Stomach (tissue), 9 donors: ENCODE data around the gene RAMP1. TPM values are rescaled to one million over a fixed set of nuclear protein-coding genes. Genes with fewer than 3 reads are reported as not detected.

ENCODE experiments used
- DNase-seq, 2 donors: peaks; one replicate each; pipeline versions ENCODE4 v3.0.0 to v3.0.0-alpha.2; 2013 to 2019
- H3K27ac ChIP-seq, 5 donors: fragments of 200-600 bp in 4 of 5; sonication (generic) in 4 of 5; one replicate each; pipeline ENCODE4 v1.5.1; 2013 to 2019; ENCODE audit warnings: mild to moderate bottlenecking in 1 of 5, moderate library complexity in 1 of 5
- H3K27me3 ChIP-seq, 3 donors: fragments of 200-600 bp; sonication (generic); one replicate each; pipeline ENCODE4 v1.5.1; 2017 to 2019; ENCODE audit warnings: mixed run types in 1 of 3
- H3K36me3 ChIP-seq, 4 donors: fragments of 200-600 bp; sonication (generic); 1 replicate in 3 of 4; 2 replicates in 1 of 4; pipeline ENCODE4 v1.5.1; 2016 to 2019
- H3K4me1 ChIP-seq, 4 donors: fragments of 200-600 bp; sonication (generic); one replicate each; pipeline ENCODE4 v1.5.1; 2016 to 2019
- H3K4me3 ChIP-seq, 4 donors: fragments of 200-600 bp; sonication (generic) in 3 of 4; one replicate each; pipeline ENCODE4 v1.5.1; 2016 to 2019; ENCODE audit warnings: mild to moderate bottlenecking in 1 of 4
- H3K9me3 ChIP-seq, 4 donors: fragments of 200-600 bp; sonication (generic); one replicate each; pipeline ENCODE4 v1.5.1; 2016 to 2019
- CTCF ChIP-seq, 7 experiments: fragments of 450-650 bp in 4 of 7; fragments of 200-600 bp in 3 of 7; sonication (generic) in 3 of 7; IDR thresholded peaks; one replicate each; pipeline ENCODE4 v1.5.1; 2016 to 2019; ENCODE audit warnings: antibody characterized with exemption in 7 of 7, control low read depth in 2 of 7, mild to moderate bottlenecking in 1 of 7
- EP300 ChIP-seq: sonication (generic); formaldehyde crosslinking; IDR thresholded peaks from one replicate; pipeline ENCODE4 v1.6.1; 2017; ENCODE audit warnings: antibody characterized with exemption
- POLR2A ChIP-seq, 4 donors: fragments of 450-650 bp; IDR thresholded peaks; one replicate each; pipeline ENCODE4 v1.6.1; 2016; ENCODE audit warnings: antibody characterized with exemption in 4 of 4, control low read depth in 2 of 4, mild to moderate bottlenecking in 1 of 4, moderate library complexity in 1 of 4
- POLR2AphosphoS5 ChIP-seq, 3 donors: sonication (generic); formaldehyde crosslinking; IDR thresholded peaks; one replicate each; pipeline ENCODE4 v1.6.1; 2016; ENCODE audit warnings: antibody characterized with exemption in 3 of 3
- WGBS, 5 donors: extraction: QIAGEN DNeasy Blood & Tissue Kit in 3 of 5; methylation state at CpG; one replicate each; pipeline versions ENCODE4 v1.1.5 to v1.1.7; 2013 to 2018; 5-methylcytosine and 5-hydroxymethylcytosine counted together
- intact Hi-C: fragments of 100-400 bp; cut with DNase I; formaldehyde crosslinking; loops from one replicate; pipeline ENCODE4 v1.15.1; 2023; ENCODE audit warnings: low total_unique reads
- polyA plus RNA-seq, 3 donors: library from polyadenylated mRNA; stranded (reverse); fragments of 200-250 nt; gene quantifications; one replicate each; pipeline ENCODE4 v1.2.3, GENCODE V29; 2013
- total RNA-seq, 5 donors: library from RNA; depleted of rRNA; stranded (reverse); fragments of >200 nt; gene quantifications; one replicate each; pipeline versions ENCODE4 v1.1.0 to v1.2.3, GENCODE V29; 2014 to 2016
- donor health status: healthy with polysubstance abuse.
- donor health status: Bipolar disorder and iron deficiency.
- donor health status: healthy.

RAMP1 gene
- total and polyA plus RNA-seq, 8 donors, result 0.87 to 113 (median 31.8) TPM

- no peaks in the 10 kb centered on the region for H3K9me3 ChIP-seq
- H3K27ac ChIP-seq, result no peak overlapping the region
- H3K4me3 ChIP-seq, result no peak overlapping the region
- no peaks in the 10 kb centered on the region for H3K27me3 ChIP-seq
- H3K4me1 ChIP-seq, result peaks cover 0 to 18% (median 10%) of the 10 kb centered on the region in 4 donors
- no peak for DNase-seq
- H3K36me3 ChIP-seq, result no peaks in the 10 kb centered on the region
- TF ChIP-seq CTCF (IDR thresholded peaks at IDR 0.05) (no peak), POLR2AphosphoS5 (IDR thresholded peaks at IDR 0.05) (no peak), POLR2A (IDR thresholded peaks at IDR 0.05) (no peak), EP300 (no peak)
- intact Hi-C loops, result loop anchor here (10.0 kb wide), 1 partner anchor 69 kb away; the partner anchor contains the start of gene RAMP1
- 93 to 97% (median 93%) methylated on average over 14 of the region's 14 CpGs for WGBS, 5 donors
Observed at GRCh38 chr2:237924164-237924534, 64.7 kb downstream of the RAMP1 start.

DNA sequence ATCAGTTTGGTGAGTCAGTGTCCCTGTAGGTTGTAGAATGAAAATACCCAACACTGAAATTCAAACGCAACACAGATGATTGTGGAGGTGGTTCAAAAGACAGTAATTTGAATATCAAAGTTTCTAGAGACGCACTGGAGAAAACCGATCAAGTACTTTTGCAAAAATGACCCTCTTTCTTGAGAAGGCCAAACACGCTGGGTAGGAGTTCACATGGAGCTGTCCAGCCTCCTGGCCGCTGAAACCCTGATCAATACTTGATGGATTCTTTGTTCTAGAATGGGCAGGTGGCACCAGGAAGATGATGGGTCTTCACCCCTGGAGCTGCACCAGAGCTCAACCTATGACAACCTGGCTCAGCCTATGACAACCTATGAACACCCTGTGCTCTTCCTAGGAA lies 67.7 kb downstream of the RAMP1 start:
- intact Hi-C loops, result loop anchor here (10.0 kb wide), 1 partner anchor 72 kb away; the partner anchor contains the start of gene RAMP1
- Histone ChIP-seq H3K9me3 (no peaks in the 10 kb centered on the region), H3K27ac (no peak overlapping the region), H3K36me3 (no peaks in the 10 kb centered on the region), H3K4me3 (no peak overlapping the region), H3K27me3 (no peaks in the 10 kb centered on the region), H3K4me1 (peaks cover 0 to 25% (median 14%) of the 10 kb centered on the region in 4 donors)
- no peak for DNase-seq
- no peak for TF ChIP-seq POLR2A (IDR thresholded peaks at IDR 0.05)
- TF ChIP-seq CTCF (IDR thresholded peaks at IDR 0.05), result no peak
- no peak for TF ChIP-seq POLR2AphosphoS5 (IDR thresholded peaks at IDR 0.05)
- TF ChIP-seq EP300, result no peak
- WGBS, 5 donors, result 69 to 80% (median 75%) methylated on average over 5 of the region's 5 CpGs

DNA sequence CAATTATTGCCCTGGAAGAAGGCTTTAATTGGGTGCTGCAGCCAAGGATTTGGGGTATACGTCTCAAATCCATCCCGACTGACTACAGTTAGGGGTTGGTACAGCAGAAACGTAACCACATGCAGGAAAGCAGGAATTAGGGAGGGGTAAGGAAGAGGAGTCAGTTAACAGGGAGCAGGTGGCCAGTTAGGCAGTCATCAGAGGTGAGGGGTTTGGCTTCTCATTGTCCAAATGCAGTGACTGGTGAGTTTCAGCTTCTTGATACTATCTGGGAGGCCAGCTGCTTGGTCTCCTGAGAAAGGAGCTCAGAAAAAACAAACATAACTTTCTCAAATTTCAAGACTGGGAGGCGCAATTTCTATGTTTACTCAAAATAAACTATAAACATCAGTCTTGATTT lies 68.6 kb downstream of the RAMP1 start:
- Histone ChIP-seq H3K4me1 (peaks cover 0 to 23% (median 12%) of the 10 kb centered on the region in 4 donors), H3K36me3 (no peaks in the 10 kb centered on the region), H3K27ac (no peak overlapping the region), H3K9me3 (no peaks in the 10 kb centered on the region), H3K4me3 (no peak overlapping the region), H3K27me3 (no peaks in the 10 kb centered on the region)
- 65 to 83% (median 69%) methylated on average over 4 of the region's 4 CpGs for WGBS, 5 donors
- no peak for TF ChIP-seq CTCF (IDR thresholded peaks at IDR 0.05)
- TF ChIP-seq EP300, result no peak
- no peak for TF ChIP-seq POLR2A (IDR thresholded peaks at IDR 0.05)
- TF ChIP-seq POLR2AphosphoS5 (IDR thresholded peaks at IDR 0.05), result no peak
- intact Hi-C loops, result loop anchor here (10.0 kb wide), 1 partner anchor 73 kb away; the partner anchor contains the start of gene RAMP1
- DNase-seq, result no peak

DNA sequence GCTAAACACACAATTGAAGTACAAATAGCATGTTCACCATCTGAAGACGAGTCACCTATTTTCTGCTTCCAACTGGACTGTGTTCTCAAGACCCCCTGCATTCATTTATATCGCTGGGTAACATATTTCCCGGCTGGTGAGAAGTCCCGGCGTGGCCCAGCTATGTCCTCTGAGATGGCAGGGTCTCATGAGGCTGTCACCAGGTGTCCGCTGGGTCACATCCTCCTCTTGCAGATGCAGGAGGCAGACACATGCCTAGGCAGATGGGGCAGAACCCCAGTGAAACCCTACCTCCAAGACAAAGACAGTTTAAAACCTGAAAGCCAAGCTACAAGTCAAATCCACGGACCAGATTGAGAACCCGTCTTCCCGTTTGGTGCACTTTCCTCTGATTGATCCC lies 70.6 kb downstream of the RAMP1 start:
- no peak for DNase-seq
- Histone ChIP-seq H3K4me1 (peaks cover 0 to 16% (median 6%) of the 10 kb centered on the region in 4 donors), H3K36me3 (no peaks in the 10 kb centered on the region), H3K9me3 (no peaks in the 10 kb centered on the region), H3K27me3 (no peaks in the 10 kb centered on the region), H3K4me3 (no peak overlapping the region), H3K27ac (no peak overlapping the region)
- 91 to 95% (median 93%) methylated on average over 9 of the region's 9 CpGs for WGBS, 5 donors
- intact Hi-C loops, result loop anchor here (10.0 kb wide), 1 partner anchor 75 kb away; the partner anchor contains the start of gene RAMP1
- TF ChIP-seq POLR2AphosphoS5 (IDR thresholded peaks at IDR 0.05) (no peak), POLR2A (IDR thresholded peaks at IDR 0.05) (no peak), CTCF (IDR thresholded peaks at IDR 0.05) (no peak), EP300 (no peak)
